C4-2B (cell line): ENCODE data around the gene KRTAP2-4.
"Not testable (repeated sequence)": the region's sequence is repeated elsewhere in the genome, so short reads cannot be mapped to it uniquely, and the experiment has no call there.

ENCODE experiments used
- H3K27ac ChIP-seq: fragments of 450-650 bp; 2 replicates; pipeline ENCODE4 v1.5.1; 2017
- CTCF ChIP-seq: fragments of 450-650 bp; conservative IDR thresholded peaks from 2 replicates; pipeline ENCODE4 v1.5.1; 2017; ENCODE audit warnings: mild to moderate bottlenecking
- ZFX ChIP-seq: fragments of 450-650 bp; IDR thresholded peaks from 2 replicates; pipeline ENCODE4 v1.6.1; 2017

Gene KRTAP2-4

GRCh38 chr17:41071606-41072360, 6.1 kb upstream of the KRTAP2-4 start:
- no peak for TF ChIP-seq CTCF
- TF ChIP-seq ZFX = no peak
- H3K27ac ChIP-seq = no peak overlapping the region

GRCh38 chr17:41069031-41069430, 3.4 kb upstream of the KRTAP2-4 start:
- TF ChIP-seq CTCF (no peak), ZFX (no peak)
- H3K27ac ChIP-seq = no peak overlapping the region

GRCh38 chr17:41067281-41067680, 1.6 kb upstream of the KRTAP2-4 start:
- no peak overlapping the region for H3K27ac ChIP-seq
- TF ChIP-seq CTCF = no peak
- TF ChIP-seq ZFX = no peak

- not testable (repeated sequence) for H3K27ac ChIP-seq
Measured at GRCh38 chr17:41065016-41065689, 526 bp downstream of the KRTAP2-4 start.

- no peak overlapping the region for H3K27ac ChIP-seq
- TF ChIP-seq CTCF (no peak), ZFX (no peak)
Measured at GRCh38 chr17:41064301-41064700, 1.4 kb downstream of the KRTAP2-4 start.

GRCh38 chr17:41063449-41063848, 2.2 kb downstream of the KRTAP2-4 start:
- TF ChIP-seq CTCF (no peak), ZFX (no peak)
- no peak overlapping the region for H3K27ac ChIP-seq

- TF ChIP-seq CTCF = no peak
- no peak for TF ChIP-seq ZFX
- no peak overlapping the region for H3K27ac ChIP-seq
Measured at GRCh38 chr17:41061964-41062363, 3.7 kb downstream of the KRTAP2-4 start.
